Endothelial cell of umbilical vein (primary cell): ENCODE results near the gene SMG1. TPM values are rescaled to one million over a fixed set of nuclear protein-coding genes. Genes with fewer than 3 reads are reported as not detected.
"Not testable (repeated sequence)": the region's sequence is repeated elsewhere in the genome, so short reads cannot be mapped to it uniquely, and the experiment has no call there.

Source experiments
- BruUV-seq: library from RNA; stranded (reverse); fragments of 400-500 nt; replicated peaks from 2 replicates; lab custom pipeline; 2021; lab: Mats Ljungman, UMichigan
- CTCF ChIA-PET: fragments of 300-600, 350-600 bp; sonication (Branson Sonifier 250); formaldehyde crosslinking; loops from one replicate; lab custom pipeline; 2021; ENCODE audit warnings: antibody characterized with exemption, inconsistent platforms; lab: Charles Lee
- POLR2A ChIA-PET: fragments of 300-600, 350-600 bp; sonication (Branson Sonifier 250); formaldehyde crosslinking; loops from one replicate; lab custom pipeline; 2021; ENCODE audit warnings: antibody characterized with exemption, inconsistent platforms; lab: Charles Lee
- DNase-seq: peaks from one replicate; pipeline ENCODE4 v3.0.0-alpha.2; 2011; ENCODE audit warnings: low read depth, low spot score
- FAIRE-seq: peaks from 2 replicates; lab custom pipeline; 2011; peaks lifted over from hg19 to GRCh38; lab: Jason Lieb, UNC
- H2AFZ ChIP-seq: 2 replicates; pipeline ENCODE4 v1.6.0; 2012; ENCODE audit warnings: low read depth, low read length, control low read depth, inconsistent platforms
- H3K27ac ChIP-seq: 2 replicates; pipeline ENCODE4 v1.5.1; 2011; ENCODE audit warnings: low read depth, mild to moderate bottlenecking, control low read depth, low read length, moderate library complexity; ENCODE audit not compliant: insufficient read depth
- H3K27me3 ChIP-seq, 2 experiments: 2 replicates each; pipeline versions ENCODE4 v1.6.0 to v1.6.1; 2011; ENCODE audit warnings: low read length in 2 of 2, mixed read lengths in 1 of 2; ENCODE audit not compliant: control insufficient read depth in 2 of 2, insufficient read depth in 2 of 2
- H3K36me3 ChIP-seq, 2 experiments: 2 replicates in 1 of 2; 3 replicates in 1 of 2; pipeline ENCODE4 v1.5.1; 2011; ENCODE audit warnings: low read length in 2 of 2, mild to moderate bottlenecking in 1 of 2, moderate library complexity in 1 of 2; ENCODE audit not compliant: control insufficient read depth in 2 of 2, insufficient read depth in 2 of 2; ENCODE audit errors: extremely low read depth in 1 of 2
- H3K4me1 ChIP-seq: 3 replicates; pipeline ENCODE4 v1.5.1; 2011; ENCODE audit warnings: mild to moderate bottlenecking, low read length; ENCODE audit not compliant: control insufficient read depth, insufficient read depth; ENCODE audit errors: extremely low read depth
- H3K4me2 ChIP-seq: 2 replicates; pipeline ENCODE4 v1.6.1; 2011; ENCODE audit warnings: low read length, control low read depth, mixed read lengths; ENCODE audit not compliant: insufficient read depth
- H3K4me3 ChIP-seq, 3 experiments: fragments of 200-600 bp in 1 of 3; sonication (generic), shearing (Covaris generic) in 1 of 3; replicated peaks in 1 of 3; 2 replicates each; pipeline ENCODE4 v1.5.1; 2011 to 2016; ENCODE audit warnings: control low read depth in 3 of 3, low read length in 3 of 3, mild to moderate bottlenecking in 2 of 3, inconsistent platforms in 1 of 3, low read depth in 1 of 3, moderate library complexity in 1 of 3; ENCODE audit not compliant: insufficient read depth in 1 of 3
- H3K79me2 ChIP-seq: 2 replicates; pipeline ENCODE4 v1.6.0; 2012; ENCODE audit warnings: low read length, inconsistent platforms; ENCODE audit not compliant: control insufficient read depth, insufficient read depth
- H3K9ac ChIP-seq: replicated peaks from 2 replicates; pipeline ENCODE3; 2011; ENCODE audit warnings: low read length, control low read depth; ENCODE audit not compliant: insufficient read depth; ENCODE audit errors: extremely low read depth
- H3K9me1 ChIP-seq: replicated peaks from 3 replicates; pipeline ENCODE4 v1.6.0; 2011; ENCODE audit warnings: mild to moderate bottlenecking, low read length; ENCODE audit not compliant: control insufficient read depth, insufficient read depth; ENCODE audit errors: extremely low read depth
- H3K9me3 ChIP-seq: replicated peaks from 2 replicates; pipeline ENCODE4 v1.5.1; 2012; ENCODE audit warnings: low read length, inconsistent platforms; ENCODE audit not compliant: control insufficient read depth, insufficient read depth
- H4K20me1 ChIP-seq: replicated peaks from 2 replicates; pipeline ENCODE3; 2011; ENCODE audit warnings: mild to moderate bottlenecking, low read length; ENCODE audit not compliant: control insufficient read depth, insufficient read depth; ENCODE audit errors: extremely low read depth
- dilution Hi-C: fragments of 300-500 bp; cut with MboI; formaldehyde crosslinking; loops from one replicate; pipeline ENCODE4 v1.15.0; 2019; ENCODE audit warnings: low sequenced_read_pairs; ENCODE audit not compliant: extremely low pct_ligation_motif_present
- intact Hi-C: fragments of 100-400 bp; cut with micrococcal nuclease; formaldehyde crosslinking; loops from one replicate; pipeline ENCODE4 v1.10.0; 2022
- polyA plus RNA-seq, 4 experiments: library from polyadenylated mRNA; depleted of rRNA in 3 of 4; stranded (reverse) in 3 of 4; unstranded in 1 of 4; fragments of >200 nt; gene quantifications; 2 replicates each; pipeline versions ENCODE4 v1.2.1 to v1.2.3, GENCODE V29; 2011 to 2012; ENCODE audit warnings: missing spikeins in 1 of 4
- total RNA-seq: library from RNA; stranded (reverse); gene quantifications from 2 replicates; pipeline ENCODE4 v1.2.3, GENCODE V29; 2021
- TF ChIP-seq, protein P1 (sequence below), 2 donors: IDR thresholded peaks; 1 replicate in 1 of 2; 2 replicates in 1 of 2; pipeline ENCODE4 v1.5.1; 2011; ENCODE audit warnings: low read length in 2 of 2, mild to moderate bottlenecking in 2 of 2, moderate library complexity in 2 of 2, control low read depth in 1 of 2, inconsistent platforms in 1 of 2, low read depth in 1 of 2; ENCODE audit not compliant: insufficient read depth in 1 of 2; ENCODE audit errors: extremely low read depth in 1 of 2

Gene SMG1
- total and polyA plus RNA-seq, 2 donors (not counting 3 experiments of a cell fraction or from before 2014, with no cell fraction given), result 14.0 to 90.8 TPM

- H3K79me2 ChIP-seq, H4K20me1 ChIP-seq, H3K36me3 ChIP-seq, dilution Hi-C loops, H3K9me3 ChIP-seq, H3K9ac ChIP-seq, CTCF ChIA-PET, H3K27ac ChIP-seq, BruUV-seq, H2AFZ ChIP-seq, H3K9me1 ChIP-seq, DNase-seq, H3K4me2 ChIP-seq, H3K4me3 ChIP-seq, H3K27me3 ChIP-seq, intact Hi-C loops, H3K4me1 ChIP-seq: not testable (repeated sequence)
- FAIRE-seq, result peak; percentile 95
- POLR2A ChIA-PET, result interaction anchor here (0.5 kb wide), 1 partner anchor 214 kb away, joined by 5 read pairs; no protein-coding TSS in a partner anchor
- TF ChIP-seq, protein P1, sequence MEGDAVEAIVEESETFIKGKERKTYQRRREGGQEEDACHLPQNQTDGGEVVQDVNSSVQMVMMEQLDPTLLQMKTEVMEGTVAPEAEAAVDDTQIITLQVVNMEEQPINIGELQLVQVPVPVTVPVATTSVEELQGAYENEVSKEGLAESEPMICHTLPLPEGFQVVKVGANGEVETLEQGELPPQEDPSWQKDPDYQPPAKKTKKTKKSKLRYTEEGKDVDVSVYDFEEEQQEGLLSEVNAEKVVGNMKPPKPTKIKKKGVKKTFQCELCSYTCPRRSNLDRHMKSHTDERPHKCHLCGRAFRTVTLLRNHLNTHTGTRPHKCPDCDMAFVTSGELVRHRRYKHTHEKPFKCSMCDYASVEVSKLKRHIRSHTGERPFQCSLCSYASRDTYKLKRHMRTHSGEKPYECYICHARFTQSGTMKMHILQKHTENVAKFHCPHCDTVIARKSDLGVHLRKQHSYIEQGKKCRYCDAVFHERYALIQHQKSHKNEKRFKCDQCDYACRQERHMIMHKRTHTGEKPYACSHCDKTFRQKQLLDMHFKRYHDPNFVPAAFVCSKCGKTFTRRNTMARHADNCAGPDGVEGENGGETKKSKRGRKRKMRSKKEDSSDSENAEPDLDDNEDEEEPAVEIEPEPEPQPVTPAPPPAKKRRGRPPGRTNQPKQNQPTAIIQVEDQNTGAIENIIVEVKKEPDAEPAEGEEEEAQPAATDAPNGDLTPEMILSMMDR (IDR thresholded peaks at IDR 0.05; ENCODE audit: extremely low read depth in 1 of 2, insufficient read depth in 1 of 2, low read depth in 1 of 2, low read length in 2 of 2), result peak; percentile 29
Observed at GRCh38 chr16:18759598-18760520, 166.3 kb downstream of the SMG1 start.

GRCh38 chr16:18757960-18758660 is 168.1 kb downstream of the SMG1 start:
- POLR2A ChIA-PET, intact Hi-C loops, H3K4me1 ChIP-seq, CTCF ChIA-PET, FAIRE-seq, H3K36me3 ChIP-seq, H4K20me1 ChIP-seq, H3K79me2 ChIP-seq, H3K27me3 ChIP-seq, dilution Hi-C loops, H3K27ac ChIP-seq, H2AFZ ChIP-seq, H3K9me3 ChIP-seq, H3K9ac ChIP-seq, H3K9me1 ChIP-seq, H3K4me2 ChIP-seq, DNase-seq, BruUV-seq, H3K4me3 ChIP-seq: not testable (repeated sequence)

DNA sequence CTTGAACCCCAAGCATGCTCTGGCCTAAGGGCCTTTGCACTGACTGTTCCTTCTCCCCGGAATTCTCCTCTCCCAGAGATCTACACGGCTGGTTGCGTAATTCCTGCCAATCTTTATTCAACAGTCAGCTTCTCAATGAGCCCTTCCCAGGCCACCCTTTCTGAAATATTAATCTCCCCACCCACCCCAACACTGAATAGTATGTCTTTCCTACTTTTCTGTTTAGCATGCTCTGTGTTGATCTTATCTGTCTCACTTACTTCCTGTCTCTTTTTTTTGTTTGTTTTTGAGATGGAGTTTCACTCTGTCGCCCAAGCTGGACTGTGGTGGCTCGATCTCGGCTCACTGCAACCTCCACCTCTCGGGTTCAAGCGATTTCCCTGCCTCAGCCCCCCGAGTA is 169.6 kb downstream of the SMG1 start:
- DNase-seq, POLR2A ChIA-PET, H3K9me1 ChIP-seq, H3K4me1 ChIP-seq, intact Hi-C loops, dilution Hi-C loops, H4K20me1 ChIP-seq, H3K27ac ChIP-seq, BruUV-seq, H3K4me3 ChIP-seq, H3K27me3 ChIP-seq, FAIRE-seq, H3K9me3 ChIP-seq, H3K79me2 ChIP-seq, H3K9ac ChIP-seq, H3K4me2 ChIP-seq, H2AFZ ChIP-seq, H3K36me3 ChIP-seq, CTCF ChIA-PET: not testable (repeated sequence)
